H1 (cell line): ENCODE data around the gene IFT80. TPM values are rescaled to one million over a fixed set of nuclear protein-coding genes. Genes with fewer than 3 reads are reported as not detected.

Experiments
- CTCF ChIA-PET: fragments of 300-600 bp; sonication (Branson Sonifier 250); formaldehyde crosslinking; loops from one replicate; lab custom pipeline; 2021; ENCODE audit not compliant: partially characterized antibody; lab: Charles Lee
- POLR2A ChIA-PET: fragments of 300-600 bp; sonication (Branson Sonifier 250); formaldehyde crosslinking; loops from one replicate; lab custom pipeline; 2021; ENCODE audit warnings: inconsistent platforms; ENCODE audit not compliant: partially characterized antibody; lab: Charles Lee
- DNase-seq, 2 experiments: peaks; one replicate each; pipeline versions ENCODE4 v3.0.0 to v3.0.0-alpha.2; 2010 to 2022; ENCODE audit warnings: low spot score in 2 of 2, low read depth in 1 of 2, mixed read lengths in 1 of 2
- FAIRE-seq: peaks from 2 replicates; lab custom pipeline; 2011; peaks lifted over from hg19 to GRCh38; lab: Jason Lieb, UNC
- H2AFZ ChIP-seq: 2 replicates; pipeline ENCODE4 v1.8.1; 2012; ENCODE audit warnings: low read length, inconsistent platforms
- H2AK5ac ChIP-seq: 2 replicates; pipeline ENCODE4 v1.6.1; 2013; ENCODE audit warnings: low read depth, low read length
- H2BK120ac ChIP-seq: replicated peaks from 2 replicates; pipeline ENCODE3; 2013; ENCODE audit warnings: low read depth, low read length, inconsistent platforms
- H2BK12ac ChIP-seq: 2 replicates; pipeline ENCODE4 v1.6.1; 2013; ENCODE audit warnings: low read depth, low read length
- H2BK15ac ChIP-seq: 2 replicates; pipeline ENCODE4 v1.6.1; 2013; ENCODE audit warnings: low read length
- H2BK20ac ChIP-seq: 2 replicates; pipeline ENCODE4 v1.6.1; 2013; ENCODE audit warnings: low read length
- H2BK5ac ChIP-seq: 2 replicates; pipeline ENCODE4 v1.6.1; 2013; ENCODE audit warnings: low read depth, low read length
- H3K14ac ChIP-seq: 2 replicates; pipeline ENCODE4 v1.6.1; 2013; ENCODE audit warnings: inconsistent platforms; ENCODE audit not compliant: insufficient read length
- H3K18ac ChIP-seq: 2 replicates; pipeline ENCODE4 v1.6.1; 2013; ENCODE audit warnings: low read length; ENCODE audit errors: extremely low read depth
- H3K23ac ChIP-seq: 2 replicates; pipeline ENCODE4 v1.6.1; 2013; ENCODE audit warnings: inconsistent platforms; ENCODE audit not compliant: insufficient read length
- H3K23me2 ChIP-seq: 2 replicates; pipeline ENCODE4 v1.6.1; 2013; ENCODE audit warnings: low read depth, low read length
- H3K27ac ChIP-seq: 2 replicates; pipeline ENCODE4 v1.6.1; 2011; ENCODE audit warnings: low read depth, low read length, inconsistent platforms
- H3K27me3 ChIP-seq, 4 experiments: replicated peaks in 1 of 4; 1 replicate in 1 of 4; 2 replicates in 3 of 4; pipeline versions ENCODE4 v1.6.1 to v1.8.1; 2011 to 2013; ENCODE audit warnings: low read length in 3 of 4, mild to moderate bottlenecking in 3 of 4, inconsistent platforms in 2 of 4, mixed read lengths in 2 of 4, moderate library complexity in 1 of 4; ENCODE audit not compliant: control insufficient read depth in 3 of 4, insufficient read depth in 3 of 4; ENCODE audit errors: extremely low read depth in 1 of 4
- H3K36me3 ChIP-seq, 4 experiments: 2 replicates each; pipeline versions ENCODE4 v1.6.1 to v1.8.1; 2011 to 2013; ENCODE audit warnings: mild to moderate bottlenecking in 4 of 4, low read length in 3 of 4, moderate library complexity in 2 of 4, control low read depth in 1 of 4, inconsistent platforms in 1 of 4; ENCODE audit not compliant: insufficient read depth in 4 of 4, control insufficient read depth in 2 of 4
- H3K4ac ChIP-seq: replicated peaks from 2 replicates; pipeline ENCODE3; 2013; ENCODE audit warnings: low read length, low read depth, mixed read lengths, inconsistent platforms; ENCODE audit not compliant: insufficient read length
- H3K4me1 ChIP-seq, 4 experiments: replicated peaks in 1 of 4; 1 replicate in 1 of 4; 2 replicates in 3 of 4; pipeline versions ENCODE4 v1.6.1 to v1.8.1; 2011 to 2013; ENCODE audit warnings: low read length in 3 of 4, inconsistent platforms in 2 of 4, mixed read lengths in 1 of 4; ENCODE audit not compliant: insufficient read depth in 4 of 4, control insufficient read depth in 3 of 4
- H3K4me2 ChIP-seq, 2 experiments: 2 replicates each; pipeline versions ENCODE4 v1.6.1 to v1.8.1; 2011 to 2013; ENCODE audit warnings: low read depth in 2 of 2, low read length in 2 of 2, control low read depth in 1 of 2, inconsistent platforms in 1 of 2, mild to moderate bottlenecking in 1 of 2; ENCODE audit not compliant: insufficient read depth in 1 of 2
- H3K4me3 ChIP-seq, 4 experiments: fragments of 200-600, 300-600 bp in 1 of 4; sonication (generic), shearing (Covaris generic), sonication (Bioruptor Twin) in 1 of 4; 2 replicates each; pipeline versions ENCODE4 v1.5.1 to v1.8.1; 2011 to 2016; ENCODE audit warnings: low read length in 4 of 4, low read depth in 3 of 4, control low read depth in 2 of 4, inconsistent platforms in 2 of 4, mild to moderate bottlenecking in 2 of 4, mixed read lengths in 1 of 4, moderate library complexity in 1 of 4; ENCODE audit not compliant: insufficient read depth in 2 of 4; ENCODE audit errors: extremely low read depth in 1 of 4
- H3K56ac ChIP-seq: replicated peaks from 2 replicates; pipeline ENCODE3; 2013; ENCODE audit warnings: low read depth, mild to moderate bottlenecking, mixed read lengths, low read length, inconsistent platforms; ENCODE audit not compliant: insufficient read length
- H3K79me1 ChIP-seq: 2 replicates; pipeline ENCODE4 v1.6.1; 2013; ENCODE audit warnings: low read depth, low read length, control low read depth
- H3K79me2 ChIP-seq, 2 experiments: 2 replicates each; pipeline versions ENCODE4 v1.6.1 to v1.8.1; 2012 to 2013; ENCODE audit warnings: low read length in 2 of 2, mild to moderate bottlenecking in 2 of 2, inconsistent platforms in 1 of 2; ENCODE audit not compliant: insufficient read depth in 2 of 2, control insufficient read depth in 1 of 2
- H3K9ac ChIP-seq, 4 experiments: replicated peaks in 1 of 4; 1 replicate in 1 of 4; 2 replicates in 3 of 4; pipeline versions ENCODE4 v1.6.1 to v1.8.1; 2011 to 2013; ENCODE audit warnings: low read depth in 3 of 4, low read length in 3 of 4, control low read depth in 2 of 4, mild to moderate bottlenecking in 2 of 4, moderate library complexity in 2 of 4, inconsistent platforms in 1 of 4; ENCODE audit errors: extremely low read depth in 1 of 4
- H3K9me3 ChIP-seq, 2 experiments: 2 replicates each; pipeline versions ENCODE4 v1.6.1 to v1.8.1; 2012 to 2013; ENCODE audit warnings: mild to moderate bottlenecking in 2 of 2, moderate library complexity in 2 of 2, control low read depth in 1 of 2, inconsistent platforms in 1 of 2, low read depth in 1 of 2, low read length in 1 of 2, mixed read lengths in 1 of 2; ENCODE audit not compliant: insufficient read depth in 2 of 2
- H4K20me1 ChIP-seq, 2 experiments: replicated peaks in 1 of 2; 2 replicates each; pipeline versions ENCODE3 to v1.8.1; 2011 to 2013; ENCODE audit warnings: inconsistent platforms in 2 of 2, low read length in 2 of 2, mild to moderate bottlenecking in 1 of 2; ENCODE audit not compliant: insufficient read depth in 2 of 2, control insufficient read depth in 1 of 2
- H4K5ac ChIP-seq: 2 replicates; pipeline ENCODE4 v1.6.1; 2013; ENCODE audit warnings: low read length, low read depth, mixed read lengths, inconsistent platforms; ENCODE audit not compliant: insufficient read length
- H4K8ac ChIP-seq: 2 replicates; pipeline ENCODE4 v1.8.0; 2013; ENCODE audit warnings: mild to moderate bottlenecking, moderate library complexity, low read length, inconsistent platforms; ENCODE audit not compliant: insufficient read depth; ENCODE audit errors: extremely low read depth
- H4K91ac ChIP-seq: replicated peaks from 2 replicates; pipeline ENCODE3; 2013; ENCODE audit warnings: low read length, mixed read lengths, inconsistent platforms; ENCODE audit not compliant: insufficient read length
- BCL11A ChIP-seq, 2 experiments: IDR thresholded peaks; one replicate each; pipeline ENCODE4 v1.6.1; 2011; ENCODE audit warnings: low read depth in 2 of 2, low read length in 2 of 2, mild to moderate bottlenecking in 2 of 2
- FOSL1 ChIP-seq: IDR thresholded peaks from 2 replicates; pipeline ENCODE4 v1.6.1; 2011; ENCODE audit warnings: mild to moderate bottlenecking, low read depth, low read length, moderate library complexity; ENCODE audit not compliant: insufficient read depth
- HDAC6 ChIP-seq: IDR thresholded peaks from one replicate; pipeline ENCODE4 v1.7.1; 2012; ENCODE audit warnings: low read depth, mild to moderate bottlenecking, inconsistent platforms, low read length, moderate library complexity
- NANOG ChIP-seq: IDR thresholded peaks from 2 replicates; pipeline ENCODE4 v1.6.1; 2011; ENCODE audit warnings: low read length, low read depth, mild to moderate bottlenecking, inconsistent platforms; ENCODE audit not compliant: insufficient read depth, poor library complexity, severe bottlenecking
- RXRA ChIP-seq: IDR thresholded peaks from 2 replicates; pipeline ENCODE4 v1.6.1; 2011; ENCODE audit warnings: low read depth, mild to moderate bottlenecking, low read length, moderate library complexity; ENCODE audit not compliant: insufficient read depth
- SP2 ChIP-seq: IDR thresholded peaks from 2 replicates; pipeline ENCODE4 v1.6.1; 2012; ENCODE audit warnings: mild to moderate bottlenecking, low read length, inconsistent platforms
- TAF7 ChIP-seq: optimal IDR thresholded peaks from 2 replicates; pipeline ENCODE3; 2011; ENCODE audit warnings: low read depth, mild to moderate bottlenecking, inconsistent platforms, low read length, moderate library complexity, borderline replicate concordance
- WGBS, 2 experiments: shearing (Covaris generic) in 1 of 2; methylation state at CpG; one replicate each; pipeline versions ENCODE4 v1.1.6 to v1.1.7; 2013 to 2015; ENCODE audit warnings: low lambda C conversion rate in 2 of 2, mixed read lengths in 2 of 2, inconsistent platforms in 1 of 2, low coverage in 1 of 2, missing lambda C conversion rate in 1 of 2; ENCODE audit not compliant: insufficient replicate concordance in 2 of 2, insufficient coverage in 1 of 2, insufficient read length in 1 of 2; ENCODE audit errors: extremely low coverage in 1 of 2, missing lambda C conversion rate in 1 of 2; 5-methylcytosine and 5-hydroxymethylcytosine counted together
- polyA plus RNA-seq, 7 experiments: library from polyadenylated mRNA; depleted of rRNA in 3 of 7; stranded (reverse) in 5 of 7; unstranded in 2 of 7; fragments of >200 nt in 5 of 7; fragments of 200-250 nt in 2 of 7; gene quantifications; 1 replicate in 5 of 7; 2 replicates in 1 of 7; 4 replicates in 1 of 7; pipeline versions ENCODE4 v1.2.1 to v1.2.3, GENCODE V29; 2011 to 2013; ENCODE audit warnings: missing spikeins in 2 of 7, mixed read lengths in 2 of 7
- total RNA-seq: library from RNA; stranded (reverse); fragmentation: NEBNext Ultra II Directional; extraction: Animal tissue kit (Norgen Biotek cat#: 25700); gene quantifications from 2 replicates; pipeline ENCODE4 v1.2.1, GENCODE V29; 2021
- TF ChIP-seq, protein P1 (sequence below): IDR thresholded peaks from 2 replicates; pipeline ENCODE4 v1.6.1; 2011; ENCODE audit warnings: low read length, improper control_type of control experiment
- TF ChIP-seq, protein P2 (sequence below): IDR thresholded peaks from 2 replicates; pipeline ENCODE4 v1.6.1; 2012; ENCODE audit warnings: inconsistent platforms
- TF ChIP-seq, protein P3 (sequence below): IDR thresholded peaks from 2 replicates; pipeline ENCODE4 v1.6.1; 2011; ENCODE audit warnings: low read depth, mild to moderate bottlenecking, low read length; ENCODE audit not compliant: insufficient read depth

Gene IFT80
- total and polyA plus RNA-seq, 2 of the 8 experiments (the other 6 are each of a cell fraction or from before 2014, with no cell fraction given) = 7.2 to 25.9 TPM

DNA sequence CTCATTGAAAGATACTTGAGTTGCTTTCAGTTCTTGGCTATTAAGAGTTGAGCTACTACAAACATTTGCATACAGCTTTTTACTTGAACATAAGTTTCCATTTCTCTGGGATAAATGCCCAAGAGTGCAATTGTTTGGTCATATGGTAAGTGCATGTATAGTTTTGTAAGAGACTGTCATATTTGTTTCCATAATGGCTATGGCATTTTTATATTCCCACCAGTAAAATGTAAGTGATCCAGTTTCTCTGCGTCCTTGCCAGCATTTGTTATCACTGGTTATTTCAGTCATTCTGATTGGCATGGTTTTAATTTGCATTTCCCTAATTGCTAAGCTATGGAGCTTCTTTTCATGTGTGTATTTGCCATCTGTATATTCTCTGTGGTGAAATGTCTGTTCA is 151.3 kb downstream of the IFT80 start:
- POLR2A ChIA-PET = no interaction called here
- H3K27ac ChIP-seq = no peak overlapping the region
- H3K9ac ChIP-seq = no peak overlapping the region
- no peaks in the 10 kb centered on the region for H3K36me3 ChIP-seq
- no peak overlapping the region for H3K4ac ChIP-seq
- no peak overlapping the region for H3K4me3 ChIP-seq
- no peaks in the 10 kb centered on the region; a peak in 1 of 4 replicates for H3K9me3 ChIP-seq
- no peak overlapping the region for H2BK120ac ChIP-seq
- no peak overlapping the region for H3K4me2 ChIP-seq
- no peaks in the 10 kb centered on the region for H3K27me3 ChIP-seq
- H3K4me1 ChIP-seq = no peaks in the 10 kb centered on the region
- no peak overlapping the region for H2AFZ ChIP-seq
- H2BK15ac ChIP-seq = no peak overlapping the region
- H4K91ac ChIP-seq = no peak overlapping the region
- CTCF ChIA-PET = interaction anchor here (0.7 to 0.9 kb wide), 2 partner anchors 61 to 241 kb away, joined by 3 read pairs; no protein-coding TSS in a partner anchor
- FAIRE-seq (no peak), DNase-seq (no peak)
- TF ChIP-seq BCL11A (IDR thresholded peaks at IDR 0.05; ENCODE audit: low read depth in 2 of 2, low read length in 2 of 2) = no peak
- TF ChIP-seq, protein P1, sequence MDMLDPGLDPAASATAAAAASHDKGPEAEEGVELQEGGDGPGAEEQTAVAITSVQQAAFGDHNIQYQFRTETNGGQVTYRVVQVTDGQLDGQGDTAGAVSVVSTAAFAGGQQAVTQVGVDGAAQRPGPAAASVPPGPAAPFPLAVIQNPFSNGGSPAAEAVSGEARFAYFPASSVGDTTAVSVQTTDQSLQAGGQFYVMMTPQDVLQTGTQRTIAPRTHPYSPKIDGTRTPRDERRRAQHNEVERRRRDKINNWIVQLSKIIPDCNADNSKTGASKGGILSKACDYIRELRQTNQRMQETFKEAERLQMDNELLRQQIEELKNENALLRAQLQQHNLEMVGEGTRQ = no peak
- TF ChIP-seq, protein P2, sequence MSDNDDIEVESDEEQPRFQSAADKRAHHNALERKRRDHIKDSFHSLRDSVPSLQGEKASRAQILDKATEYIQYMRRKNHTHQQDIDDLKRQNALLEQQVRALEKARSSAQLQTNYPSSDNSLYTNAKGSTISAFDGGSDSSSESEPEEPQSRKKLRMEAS = no peak
- no peak for TF ChIP-seq NANOG
- TF ChIP-seq HDAC6 = no peak
- TF ChIP-seq RXRA = no peak
- no peak for TF ChIP-seq TAF7
- TF ChIP-seq SP2 = no peak
- TF ChIP-seq, protein P3, sequence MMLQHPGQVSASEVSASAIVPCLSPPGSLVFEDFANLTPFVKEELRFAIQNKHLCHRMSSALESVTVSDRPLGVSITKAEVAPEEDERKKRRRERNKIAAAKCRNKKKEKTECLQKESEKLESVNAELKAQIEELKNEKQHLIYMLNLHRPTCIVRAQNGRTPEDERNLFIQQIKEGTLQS = no peak
- no peak for TF ChIP-seq FOSL1
- no peak overlapping the region for H2AK5ac ChIP-seq
- H2BK5ac ChIP-seq = no peak overlapping the region
- no peak overlapping the region for H4K5ac ChIP-seq
- H3K79me1 ChIP-seq = no peaks in the 10 kb centered on the region
- no peak overlapping the region for H4K8ac ChIP-seq
- H3K23me2 ChIP-seq = no peaks in the 10 kb centered on the region
- WGBS, 2 experiments = 88% methylated on average over 1 of the region's 1 CpG; no CpG with 5 or more reads in 1 of the 2 experiments
- H3K14ac ChIP-seq = no peak overlapping the region
- no peak overlapping the region for H3K18ac ChIP-seq
- no peak overlapping the region for H3K23ac ChIP-seq
- H3K79me2 ChIP-seq = no peaks in the 10 kb centered on the region
- no peak overlapping the region for H2BK12ac ChIP-seq
- H3K56ac ChIP-seq = no peak overlapping the region
- no peak overlapping the region for H2BK20ac ChIP-seq
- H4K20me1 ChIP-seq = no peaks in the 10 kb centered on the region
